Loucy (cell line): ENCODE results near the gene RERG.

Source experiments
- CTCF ChIP-seq: fragments of 200-600 bp; sonication (generic); conservative IDR thresholded peaks from 2 replicates; pipeline ENCODE4 v1.5.1; 2014; ENCODE audit warnings: mild to moderate bottlenecking, antibody characterized with exemption, low read length
- EZH2phosphoT487 ChIP-seq: fragments of 200-600 bp; IDR thresholded peaks from 2 replicates; pipeline ENCODE4 v1.6.1; 2018; ENCODE audit warnings: antibody characterized with exemption, mild to moderate bottlenecking, moderate library complexity, borderline replicate concordance

- TF ChIP-seq CTCF, result no peak
- no peak for TF ChIP-seq EZH2phosphoT487
These were observed 49.4 kb upstream of the RERG start for GRCh38 chr12:15270591-15270990.
